Lower leg skin (tissue), 3 donors: ENCODE measurements around the gene SEMA7A.

Source experiments
- CTCF ChIP-seq, 3 donors: fragments of 450-650 bp; IDR thresholded peaks; one replicate each; pipeline ENCODE4 v1.5.1; 2016; ENCODE audit warnings: antibody characterized with exemption in 3 of 3, mild to moderate bottlenecking in 3 of 3, moderate library complexity in 2 of 3
- POLR2A ChIP-seq, 2 donors: fragments of 450-650 bp; IDR thresholded peaks; one replicate each; pipeline ENCODE4 v1.6.1; 2016 to 2017; ENCODE audit warnings: antibody characterized with exemption in 2 of 2, mild to moderate bottlenecking in 1 of 2, moderate library complexity in 1 of 2

GRCh38 chr15:74414603-74415338 is 19.0 kb downstream of the SEMA7A start:
- TF ChIP-seq CTCF (IDR thresholded peaks at IDR 0.05) = no peak
- no peak for TF ChIP-seq POLR2A (IDR thresholded peaks at IDR 0.05)
